Glomerular endothelial cell (primary cell): Measurements from ENCODE around the gene TMEM221. TPM values are rescaled to one million over a fixed set of nuclear protein-coding genes. Genes with fewer than 3 reads are reported as not detected.

ENCODE experiments used
- total RNA-seq: library from RNA; depleted of rRNA; stranded (reverse); fragments of >200 nt; gene quantifications from 2 replicates; pipeline ENCODE4 v1.2.3, GENCODE V29; 2015

The TMEM221 gene
- total RNA-seq, 1 donor from 2014 or later, result 0.06 TPM

Other genes starting within 250 kb of the TMEM221 start
- 24.5 and 32.5 TPM in 2 replicates for gene USE1, start 233.3 kb downstream of the TMEM221 start, total RNA-seq
- 6.5 and 15.1 TPM in 2 replicates for gene OCEL1, start 222.4 kb downstream of the TMEM221 start, total RNA-seq
- gene NR2F6, start 202.7 kb downstream of the TMEM221 start, total RNA-seq, result 68.1 and 75.5 TPM in 2 replicates
- 31.3 and 40.0 TPM in 2 replicates for gene USHBP1, start 183.9 kb downstream of the TMEM221 start, total RNA-seq
- gene BABAM1, start 181.2 kb downstream of the TMEM221 start, total RNA-seq, result 78.9 and 94.9 TPM in 2 replicates
- 0.39 and 4.3 TPM in 2 replicates for gene ANKLE1, start 166.8 kb downstream of the TMEM221 start, total RNA-seq
- gene ABHD8, start 145.2 kb downstream of the TMEM221 start, total RNA-seq, result 6.8 and 9.3 TPM in 2 replicates
- 91.0 and 103 TPM in 2 replicates for gene MRPL34, start 142.8 kb downstream of the TMEM221 start, total RNA-seq
- gene DDA1, start 139.1 kb downstream of the TMEM221 start, total RNA-seq, result 74.4 and 78.0 TPM in 2 replicates
- gene ANO8, start 113.8 kb downstream of the TMEM221 start, total RNA-seq, result 6.3 and 9.6 TPM in 2 replicates
- gene GTPBP3, start 111.1 kb downstream of the TMEM221 start, total RNA-seq, result 16.6 and 34.1 TPM in 2 replicates
- 5.4 and 22.9 TPM in 2 replicates for gene PLVAP, start 71.3 kb downstream of the TMEM221 start, total RNA-seq
- not detected in 2 replicates for gene CCDC194, start 54.5 kb downstream of the TMEM221 start, total RNA-seq
- 22.8 and 111 TPM in 2 replicates for gene BST2, start 43.0 kb downstream of the TMEM221 start, total RNA-seq
- gene MVB12A, start 28.6 kb downstream of the TMEM221 start, total RNA-seq, result 88.2 and 108 TPM in 2 replicates
- gene NXNL1, start 12.3 kb upstream of the TMEM221 start, total RNA-seq, result not detected in 2 replicates
- gene SLC27A1, start 21.9 kb upstream of the TMEM221 start, total RNA-seq, result 24.6 and 29.5 TPM in 2 replicates
- 168 and 179 TPM in 2 replicates for gene PGLS, start 63.0 kb upstream of the TMEM221 start, total RNA-seq
- 297 and 462 TPM in 2 replicates for gene COLGALT1, start 107.0 kb upstream of the TMEM221 start, total RNA-seq
- 0.19 and 0.70 TPM in 2 replicates for gene UNC13A, start 239.7 kb upstream of the TMEM221 start, total RNA-seq